Astrocyte (in vitro differentiated cells and primary cell): ENCODE results near the gene RALB. TPM values are rescaled to one million over a fixed set of nuclear protein-coding genes. Genes with fewer than 3 reads are reported as not detected.

Experiments
- DNase-seq: peaks from one replicate; pipeline ENCODE4 v3.0.0-alpha.2; 2010; ENCODE audit warnings: low read depth
- FAIRE-seq: peaks from 2 replicates; lab custom pipeline; 2011; peaks lifted over from hg19 to GRCh38; lab: Jason Lieb, UNC
- H2AFZ ChIP-seq: 2 replicates; pipeline ENCODE4 v1.6.0; 2012; ENCODE audit warnings: low read depth, low read length, inconsistent platforms
- H3K27ac ChIP-seq: 2 replicates; pipeline ENCODE4 v1.5.1; 2011; ENCODE audit warnings: low read depth, low read length, inconsistent platforms
- H3K27me3 ChIP-seq: 2 replicates; pipeline ENCODE4 v1.6.0; 2011; ENCODE audit warnings: low read length, inconsistent platforms; ENCODE audit not compliant: insufficient read depth
- H3K36me3 ChIP-seq: 2 replicates; pipeline ENCODE4 v1.5.1; 2011; ENCODE audit warnings: low read length, inconsistent platforms; ENCODE audit not compliant: insufficient read depth
- H3K4me1 ChIP-seq: 2 replicates; pipeline ENCODE4 v1.5.1; 2011; ENCODE audit warnings: low read length, inconsistent platforms; ENCODE audit not compliant: insufficient read depth
- H3K4me2 ChIP-seq: 2 replicates; pipeline ENCODE4 v1.6.0; 2012; ENCODE audit warnings: low read length, inconsistent platforms
- H3K4me3 ChIP-seq: 2 replicates; pipeline ENCODE4 v1.5.1; 2011; ENCODE audit warnings: low read depth, mild to moderate bottlenecking, low read length, inconsistent platforms; ENCODE audit not compliant: insufficient read depth
- H3K79me2 ChIP-seq: 2 replicates; pipeline ENCODE4 v1.6.0; 2012; ENCODE audit warnings: mild to moderate bottlenecking, low read length, inconsistent platforms; ENCODE audit not compliant: insufficient read depth
- H3K9ac ChIP-seq: 2 replicates; pipeline ENCODE4 v1.6.0; 2012; ENCODE audit warnings: mild to moderate bottlenecking, low read length, inconsistent platforms
- H3K9me3 ChIP-seq: 2 replicates; pipeline ENCODE4 v1.5.1; 2012; ENCODE audit warnings: low read depth, mild to moderate bottlenecking, low read length, inconsistent platforms; ENCODE audit not compliant: insufficient read depth
- H4K20me1 ChIP-seq: 2 replicates; pipeline ENCODE4 v1.6.0; 2012; ENCODE audit warnings: low read length, inconsistent platforms; ENCODE audit not compliant: insufficient read depth
- H3K27ac Mint-ChIP-seq: one replicate; pipeline ENCODE4 v1.8.0; 2021; ENCODE audit warnings: mild to moderate bottlenecking, mixed read lengths; ENCODE audit not compliant: unreplicated experiment
- H3K27me3 Mint-ChIP-seq: one replicate; pipeline ENCODE4 v1.8.0; 2021; ENCODE audit warnings: low read depth, mixed read lengths; ENCODE audit not compliant: unreplicated experiment
- H3K36me3 Mint-ChIP-seq: one replicate; pipeline ENCODE4 v1.8.0; 2021; ENCODE audit warnings: low read depth, mixed read lengths; ENCODE audit not compliant: unreplicated experiment
- H3K4me1 Mint-ChIP-seq: one replicate; pipeline ENCODE4 v1.8.0; 2021; ENCODE audit warnings: low read depth, mixed read lengths; ENCODE audit not compliant: unreplicated experiment
- H3K4me3 Mint-ChIP-seq: one replicate; pipeline ENCODE4 v1.8.0; 2021; ENCODE audit warnings: mild to moderate bottlenecking, moderate library complexity, mixed read lengths; ENCODE audit not compliant: unreplicated experiment
- H3K9me3 Mint-ChIP-seq: one replicate; pipeline ENCODE4 v1.8.0; 2021; ENCODE audit warnings: mild to moderate bottlenecking, mixed read lengths; ENCODE audit not compliant: unreplicated experiment
- CTCF ChIP-seq: IDR thresholded peaks from 2 replicates; pipeline ENCODE4 v1.5.1; 2011; ENCODE audit warnings: low read depth, mild to moderate bottlenecking, inconsistent platforms, low read length, moderate library complexity; ENCODE audit not compliant: insufficient read depth
- EZH2 ChIP-seq: IDR thresholded peaks from 2 replicates; pipeline ENCODE4 v1.6.1; 2012; ENCODE audit warnings: mild to moderate bottlenecking, low read length, inconsistent platforms; ENCODE audit not compliant: insufficient read depth
- total RNA-seq: library from RNA; stranded (reverse); gene quantifications from 2 replicates; pipeline ENCODE4 v1.2.1, GENCODE V29; 2021

RALB gene
- total RNA-seq, 1 donor from 2014 or later = 44.5 TPM

GRCh38 chr2:120206022-120206581, 46.5 kb upstream of the RALB start:
- no peaks in the 10 kb centered on the region for H3K36me3 ChIP-seq
- no peak overlapping the region for H3K4me2 ChIP-seq
- H3K79me2 ChIP-seq = no peaks in the 10 kb centered on the region
- Mint-ChIP-seq H3K4me1 (no peaks in the 10 kb centered on the region), H3K27ac (no peak overlapping the region), H3K36me3 (peaks cover 2% of the 10 kb centered on the region), H3K27me3 (peaks cover 24% of the 10 kb centered on the region), H3K4me3 (no peak overlapping the region), H3K9me3 (no peaks in the 10 kb centered on the region)
- no peak overlapping the region for H3K27ac ChIP-seq
- DNase-seq = no peak
- H3K9me3 ChIP-seq = no peaks in the 10 kb centered on the region
- H2AFZ ChIP-seq = no peak overlapping the region
- H3K9ac ChIP-seq = no peak overlapping the region
- no peak overlapping the region for H3K4me3 ChIP-seq
- no peaks in the 10 kb centered on the region for H3K4me1 ChIP-seq
- H3K27me3 ChIP-seq = no peaks in the 10 kb centered on the region
- no peaks in the 10 kb centered on the region for H4K20me1 ChIP-seq
- TF ChIP-seq EZH2 (no peak), CTCF (no peak)
- no peak for FAIRE-seq

- Mint-ChIP-seq H3K27ac (no peak overlapping the region), H3K36me3 (peaks cover 2% of the 10 kb centered on the region), H3K9me3 (no peaks in the 10 kb centered on the region), H3K4me1 (no peaks in the 10 kb centered on the region), H3K4me3 (no peak overlapping the region), H3K27me3 (peaks cover 13% of the 10 kb centered on the region)
- no peaks in the 10 kb centered on the region for H3K27me3 ChIP-seq
- H3K9ac ChIP-seq = no peak overlapping the region
- H3K4me3 ChIP-seq = no peak overlapping the region
- H3K4me1 ChIP-seq = no peaks in the 10 kb centered on the region
- no peaks in the 10 kb centered on the region for H3K9me3 ChIP-seq
- H4K20me1 ChIP-seq = no peaks in the 10 kb centered on the region
- no peaks in the 10 kb centered on the region for H3K79me2 ChIP-seq
- H3K36me3 ChIP-seq = no peaks in the 10 kb centered on the region
- H3K27ac ChIP-seq = no peak overlapping the region
- DNase-seq (no peak), FAIRE-seq (no peak)
- H2AFZ ChIP-seq = no peak overlapping the region
- TF ChIP-seq CTCF = no peak
- TF ChIP-seq EZH2 = no peak
- no peak overlapping the region for H3K4me2 ChIP-seq
Measured at GRCh38 chr2:120208381-120209353, 44.0 kb upstream of the RALB start.
